Spinal cord (tissue), 10 donors: ENCODE data around the gene ADORA1. TPM values are rescaled to one million over a fixed set of nuclear protein-coding genes. Genes with fewer than 3 reads are reported as not detected.

Experiments
- DNase-seq, 6 donors: peaks; one replicate each; pipeline versions ENCODE4 v3.0.0 to v3.0.0-alpha.2; 2013 to 2015; ENCODE audit warnings: low spot score in 6 of 6, low read depth in 4 of 6
- H3K27ac ChIP-seq: one replicate; pipeline ENCODE4 v1.5.1; 2013; ENCODE audit warnings: low read depth, low read length, control low read depth
- H3K27me3 ChIP-seq: one replicate; pipeline ENCODE4 v1.6.1; 2013; ENCODE audit warnings: low read length; ENCODE audit not compliant: control insufficient read depth, insufficient read depth
- H3K36me3 ChIP-seq: one replicate; pipeline ENCODE4 v1.6.1; 2013; ENCODE audit warnings: low read length; ENCODE audit not compliant: control insufficient read depth, insufficient read depth
- H3K4me1 ChIP-seq: one replicate; pipeline ENCODE4 v1.6.1; 2013; ENCODE audit warnings: low read length; ENCODE audit not compliant: control insufficient read depth, insufficient read depth
- H3K4me3 ChIP-seq: one replicate; pipeline ENCODE4 v1.5.1; 2013; ENCODE audit warnings: low read depth, low read length, control low read depth
- H3K9me3 ChIP-seq: one replicate; pipeline ENCODE4 v1.6.1; 2013; ENCODE audit warnings: low read length; ENCODE audit not compliant: control insufficient read depth, insufficient read depth
- WGBS: methylation state at CpG from one replicate; pipeline ENCODE4 v1.1.5; 2013; ENCODE audit warnings: missing lambda C conversion rate; ENCODE audit not compliant: insufficient coverage; 5-methylcytosine and 5-hydroxymethylcytosine counted together
- polyA plus RNA-seq, 2 donors: library from polyadenylated mRNA; unstranded; fragments of 120-200 nt; gene quantifications; one replicate each; pipeline ENCODE4 v1.2.1, GENCODE V29; 2013; ENCODE audit not compliant: insufficient read length in 2 of 2
- total RNA-seq, 2 donors: library from RNA; depleted of rRNA in 1 of 2; stranded (reverse); fragments of 120-200 nt in 1 of 2; fragments of >200 nt in 1 of 2; gene quantifications; one replicate each; pipeline versions ENCODE4 v1.2.3 to v1.2.4, GENCODE V29; 2013 to 2014
- donor health status: healthy.

The ADORA1 gene
- total and polyA plus RNA-seq, 4 donors = 3.1 to 29.7 (median 20.2) TPM

DNA sequence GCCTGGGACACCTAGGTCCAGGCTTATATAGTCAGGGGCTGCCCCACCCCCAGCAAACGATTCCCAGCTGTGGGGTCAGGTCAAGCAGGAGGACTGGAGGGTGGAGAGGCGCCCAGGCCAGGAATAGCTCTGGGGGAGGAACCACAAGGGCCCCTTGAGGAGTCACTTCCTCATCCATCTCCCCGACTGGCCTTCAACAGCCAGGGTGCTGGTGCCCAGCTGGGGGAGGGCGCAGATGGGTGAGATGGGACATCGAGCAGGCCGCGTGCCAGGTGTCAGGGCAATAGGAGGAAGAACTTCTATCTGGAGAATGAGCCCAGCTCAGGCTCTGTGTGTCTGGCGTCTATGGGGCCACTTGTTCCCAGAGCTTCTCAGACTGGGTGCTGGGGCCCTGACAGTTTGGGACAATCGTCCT, 48.3 kb downstream of the ADORA1 start:
- Histone ChIP-seq H3K36me3 (peaks cover 8% of the 10 kb centered on the region), H3K4me1 (peaks cover 11% of the 10 kb centered on the region), H3K4me3 (no peak overlapping the region), H3K9me3 (no peaks in the 10 kb centered on the region), H3K27me3 (no peaks in the 10 kb centered on the region), H3K27ac (no peak overlapping the region)
- 85% methylated on average over 9 of the region's 9 CpGs for WGBS
- DNase-seq = no peak

DNA sequence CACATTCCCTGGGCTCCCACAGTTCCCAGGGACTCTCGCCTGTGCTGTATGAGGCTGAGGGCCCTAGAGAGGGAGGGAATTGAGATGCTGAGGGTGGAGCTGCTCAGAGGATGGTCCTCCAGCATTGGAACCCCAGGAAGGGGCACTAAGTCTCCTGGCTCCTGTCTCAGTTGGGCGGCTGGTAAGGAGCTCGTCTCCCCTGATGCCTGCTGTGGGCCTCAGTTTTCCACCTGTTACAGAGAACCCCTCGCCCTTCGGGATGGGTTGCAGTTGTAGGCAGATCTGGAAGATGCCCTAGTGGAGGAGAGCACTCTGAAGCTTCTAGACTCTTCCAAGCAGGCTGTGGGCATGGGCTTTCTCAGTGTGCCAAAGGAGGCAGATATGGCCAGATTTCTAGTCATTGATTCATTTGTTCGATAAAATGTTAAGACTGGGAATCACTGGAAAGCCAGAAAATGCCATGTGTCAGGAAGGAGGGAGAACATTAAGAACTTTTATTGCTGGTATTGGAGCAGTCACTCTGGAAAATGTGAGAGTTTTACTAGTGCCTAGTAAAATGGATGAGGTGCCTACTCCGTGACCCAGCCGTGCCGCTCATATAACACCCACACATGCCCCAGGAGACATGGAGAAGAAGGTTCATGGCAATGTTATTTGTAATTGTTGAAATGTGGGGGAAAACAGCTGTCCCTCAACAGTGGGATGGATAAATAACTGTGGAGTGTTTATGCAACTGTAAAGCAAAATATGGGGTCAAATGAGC, 48.9 kb downstream of the ADORA1 start:
- H3K36me3 ChIP-seq = peaks cover 2% of the 10 kb centered on the region
- no peaks in the 10 kb centered on the region for H3K9me3 ChIP-seq
- 97% methylated on average over 6 of the region's 9 CpGs for WGBS
- H3K27ac ChIP-seq = no peak overlapping the region
- no peaks in the 10 kb centered on the region for H3K27me3 ChIP-seq
- no peak overlapping the region for H3K4me3 ChIP-seq
- DNase-seq = no peak
- H3K4me1 ChIP-seq = peaks cover 12% of the 10 kb centered on the region

DNA sequence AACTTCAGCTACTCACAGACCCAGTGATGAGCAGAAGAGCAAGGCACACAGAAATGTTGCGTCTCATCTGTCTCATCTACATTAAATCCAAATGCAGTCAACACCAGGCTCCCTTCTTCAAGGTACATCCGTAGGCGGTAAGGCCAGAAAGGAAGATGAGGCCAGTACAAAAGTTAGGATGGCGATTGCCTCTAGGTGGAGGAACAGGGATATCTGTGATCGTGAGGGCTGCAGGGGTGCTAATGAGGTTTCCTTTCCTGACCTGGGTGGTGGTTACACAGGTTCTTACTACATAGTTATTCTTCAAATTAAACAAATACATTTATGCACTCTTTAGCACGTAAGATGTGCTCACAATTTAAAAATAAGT, 49.5 kb downstream of the ADORA1 start:
- Histone ChIP-seq H3K27ac (no peak overlapping the region), H3K4me3 (no peak overlapping the region), H3K36me3 (no peaks in the 10 kb centered on the region), H3K9me3 (no peaks in the 10 kb centered on the region), H3K4me1 (peaks cover 17% of the 10 kb centered on the region), H3K27me3 (no peaks in the 10 kb centered on the region)
- 100% methylated on average over 1 of the region's 6 CpGs for WGBS
- no peak for DNase-seq

DNA sequence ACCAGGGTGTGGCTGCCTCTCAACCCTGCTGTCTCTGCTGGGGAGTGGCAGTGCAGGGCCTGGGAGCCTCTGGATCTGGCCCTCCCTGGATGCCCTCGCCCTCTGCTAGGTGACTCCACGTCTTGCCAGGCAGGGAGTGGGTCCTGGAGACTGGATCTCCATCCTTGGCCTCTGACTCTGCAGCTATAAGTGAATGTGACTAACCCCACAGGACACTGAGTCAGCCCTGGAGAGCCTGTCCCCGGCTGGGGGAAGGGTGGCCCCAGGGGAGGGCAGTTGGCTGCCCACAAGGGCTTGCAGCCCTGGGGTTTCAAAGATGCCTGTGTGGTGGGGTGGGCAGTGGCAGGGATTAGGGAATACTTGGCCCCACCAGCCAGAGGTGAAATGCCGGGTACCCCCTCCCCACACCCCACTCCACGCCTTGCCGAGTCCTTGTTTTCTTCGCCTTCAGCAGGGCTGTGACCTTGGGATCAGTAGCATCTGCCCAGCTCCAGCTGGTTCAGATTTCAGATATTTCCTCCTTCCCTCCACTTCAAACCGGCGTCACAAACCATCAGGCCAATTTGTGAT, 50.0 kb downstream of the ADORA1 start:
- H3K4me3 ChIP-seq = no peak overlapping the region
- peaks cover 23% of the 10 kb centered on the region for H3K4me1 ChIP-seq
- no peaks in the 10 kb centered on the region for H3K9me3 ChIP-seq
- no peak overlapping the region for H3K27ac ChIP-seq
- no peaks in the 10 kb centered on the region for H3K27me3 ChIP-seq
- no peak for DNase-seq
- no peaks in the 10 kb centered on the region for H3K36me3 ChIP-seq
- 71% methylated on average over 7 of the region's 9 CpGs for WGBS

DNA sequence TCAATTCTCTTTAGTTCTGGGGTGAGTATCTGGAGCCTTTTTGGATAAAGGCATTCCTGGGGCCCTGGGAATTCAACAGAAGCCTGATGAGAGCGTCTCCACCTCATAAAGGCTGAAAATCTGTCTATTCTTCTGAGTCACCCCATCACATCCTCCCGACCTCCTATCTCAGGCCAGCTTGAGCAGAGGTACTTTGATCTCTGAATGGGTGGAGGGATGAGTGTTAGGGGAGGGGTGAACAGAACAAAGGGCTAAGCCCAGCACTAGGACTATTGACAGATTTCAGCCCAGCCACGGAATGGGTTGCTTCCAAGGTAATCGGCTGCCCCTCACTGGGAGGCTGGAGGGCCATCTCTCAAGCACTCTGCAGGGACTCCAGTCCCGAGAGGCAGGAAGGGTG, 50.6 kb downstream of the ADORA1 start:
- H3K27ac ChIP-seq = no peak overlapping the region
- H3K4me1 ChIP-seq = peaks cover 25% of the 10 kb centered on the region
- H3K9me3 ChIP-seq = no peaks in the 10 kb centered on the region
- no peak for DNase-seq
- no peaks in the 10 kb centered on the region for H3K36me3 ChIP-seq
- H3K4me3 ChIP-seq = no peak overlapping the region
- WGBS = 31% methylated on average over 3 of the region's 5 CpGs
- no peaks in the 10 kb centered on the region for H3K27me3 ChIP-seq

DNA sequence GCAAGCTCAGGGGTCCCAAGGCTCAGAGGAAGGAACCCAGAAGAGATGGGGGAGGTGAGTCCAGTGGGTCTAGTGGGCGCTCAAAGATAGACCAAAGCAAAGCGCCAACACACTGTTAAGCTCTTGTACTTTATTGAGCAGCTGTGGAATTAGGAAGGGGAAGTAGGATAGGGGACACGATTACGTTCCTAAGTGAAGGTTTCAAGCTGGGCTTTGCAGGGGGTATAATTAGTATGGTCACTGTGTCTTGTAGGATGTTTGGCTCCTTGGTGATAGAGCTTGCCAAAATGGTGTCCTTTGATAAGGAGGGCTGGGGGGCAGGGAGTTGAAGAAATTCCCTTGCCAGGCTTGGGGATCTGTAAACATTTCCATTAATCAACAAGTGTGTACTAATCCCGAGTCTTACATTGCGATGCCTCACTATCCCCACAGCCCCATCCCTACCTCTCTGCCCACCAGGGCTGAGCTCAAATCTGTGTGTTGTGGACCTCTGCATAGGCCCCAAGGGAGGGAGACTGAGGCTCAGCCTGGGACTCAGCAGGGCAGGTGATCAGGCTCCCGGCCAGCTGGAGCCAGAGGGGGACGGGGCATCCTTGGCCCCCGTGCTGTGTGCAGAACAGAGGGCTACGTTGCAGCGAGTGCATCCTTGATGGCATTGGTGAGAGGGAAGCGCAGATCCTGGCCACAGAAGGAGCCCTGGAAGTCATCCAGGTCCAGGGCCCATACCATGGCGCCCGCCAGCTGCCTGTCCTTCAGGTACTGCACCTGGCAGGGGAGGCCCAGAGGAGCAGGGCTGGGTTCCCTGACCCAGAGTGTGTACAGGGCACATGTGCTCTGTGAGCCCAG, 51.5 kb downstream of the ADORA1 start:
- DNase-seq = no peak
- no peaks in the 10 kb centered on the region for H3K36me3 ChIP-seq
- no peak overlapping the region for H3K4me3 ChIP-seq
- H3K9me3 ChIP-seq = no peaks in the 10 kb centered on the region
- H3K27ac ChIP-seq = no peak overlapping the region
- H3K4me1 ChIP-seq = peaks cover 25% of the 10 kb centered on the region
- WGBS = 88% methylated on average over 13 of the region's 14 CpGs
- H3K27me3 ChIP-seq = no peaks in the 10 kb centered on the region

DNA sequence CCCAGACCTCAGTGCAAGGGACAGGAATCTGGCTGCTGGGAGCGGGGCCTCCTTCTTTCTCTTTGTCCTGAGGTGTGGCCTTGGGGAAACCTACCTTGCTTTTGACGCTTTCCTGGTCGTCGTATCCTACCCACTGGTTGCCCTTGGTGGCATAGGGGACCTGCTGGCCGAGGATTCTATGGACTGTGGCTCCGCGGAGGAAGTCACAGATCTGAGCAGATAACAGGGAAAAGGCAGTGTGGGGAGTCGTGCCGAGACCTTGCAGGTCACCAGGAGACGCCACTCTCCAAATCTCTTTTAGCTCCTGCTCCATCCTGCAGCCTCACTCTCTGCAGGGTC, 52.1 kb downstream of the ADORA1 start:
- H3K27me3 ChIP-seq = no peaks in the 10 kb centered on the region
- H3K4me1 ChIP-seq = peaks cover 25% of the 10 kb centered on the region
- no peaks in the 10 kb centered on the region for H3K36me3 ChIP-seq
- H3K27ac ChIP-seq = no peak overlapping the region
- H3K9me3 ChIP-seq = no peaks in the 10 kb centered on the region
- no peak overlapping the region for H3K4me3 ChIP-seq
- 97% methylated on average over 7 of the region's 10 CpGs for WGBS
- no peak for DNase-seq

DNA sequence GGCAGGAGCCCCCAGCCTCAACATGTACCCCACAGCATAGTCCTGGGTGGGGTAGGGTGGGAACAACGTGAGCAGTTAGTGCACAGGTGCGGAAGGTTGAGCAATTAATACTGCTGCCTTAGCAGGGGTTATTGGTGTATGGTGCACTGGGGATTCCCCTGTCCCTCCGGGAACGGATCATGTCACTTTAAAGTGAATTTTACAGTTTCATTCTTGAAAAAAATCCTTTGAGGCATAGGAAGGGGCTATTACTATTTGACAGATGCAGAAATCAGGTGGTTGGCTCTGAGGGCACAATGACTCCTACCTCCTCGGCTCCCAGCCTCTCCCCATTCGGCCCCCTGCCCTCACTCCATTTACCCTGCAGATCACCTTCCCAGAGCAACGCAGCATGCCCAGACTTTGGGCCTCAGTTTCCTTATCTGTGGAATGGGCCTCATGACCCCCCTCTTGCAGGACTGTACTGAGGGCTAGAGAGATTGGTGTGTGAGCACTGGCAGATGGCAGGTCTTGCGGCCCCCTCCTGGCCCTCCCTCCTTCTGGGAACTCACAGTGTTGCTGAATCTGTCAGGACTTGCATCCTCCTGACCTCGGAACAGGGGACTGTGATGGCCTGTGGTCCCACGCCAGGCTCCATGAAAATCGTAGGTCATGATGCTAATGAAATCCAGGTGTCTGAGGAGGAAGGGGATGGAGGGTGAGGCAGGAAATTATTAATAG, 53.2 kb downstream of the ADORA1 start:
- WGBS = 91% methylated on average over 8 of the region's 11 CpGs
- no peaks in the 10 kb centered on the region for H3K27me3 ChIP-seq
- no peak overlapping the region for H3K27ac ChIP-seq
- peaks cover 30% of the 10 kb centered on the region for H3K4me1 ChIP-seq
- H3K9me3 ChIP-seq = no peaks in the 10 kb centered on the region
- H3K4me3 ChIP-seq = no peak overlapping the region
- H3K36me3 ChIP-seq = no peaks in the 10 kb centered on the region
- DNase-seq = no peak

DNA sequence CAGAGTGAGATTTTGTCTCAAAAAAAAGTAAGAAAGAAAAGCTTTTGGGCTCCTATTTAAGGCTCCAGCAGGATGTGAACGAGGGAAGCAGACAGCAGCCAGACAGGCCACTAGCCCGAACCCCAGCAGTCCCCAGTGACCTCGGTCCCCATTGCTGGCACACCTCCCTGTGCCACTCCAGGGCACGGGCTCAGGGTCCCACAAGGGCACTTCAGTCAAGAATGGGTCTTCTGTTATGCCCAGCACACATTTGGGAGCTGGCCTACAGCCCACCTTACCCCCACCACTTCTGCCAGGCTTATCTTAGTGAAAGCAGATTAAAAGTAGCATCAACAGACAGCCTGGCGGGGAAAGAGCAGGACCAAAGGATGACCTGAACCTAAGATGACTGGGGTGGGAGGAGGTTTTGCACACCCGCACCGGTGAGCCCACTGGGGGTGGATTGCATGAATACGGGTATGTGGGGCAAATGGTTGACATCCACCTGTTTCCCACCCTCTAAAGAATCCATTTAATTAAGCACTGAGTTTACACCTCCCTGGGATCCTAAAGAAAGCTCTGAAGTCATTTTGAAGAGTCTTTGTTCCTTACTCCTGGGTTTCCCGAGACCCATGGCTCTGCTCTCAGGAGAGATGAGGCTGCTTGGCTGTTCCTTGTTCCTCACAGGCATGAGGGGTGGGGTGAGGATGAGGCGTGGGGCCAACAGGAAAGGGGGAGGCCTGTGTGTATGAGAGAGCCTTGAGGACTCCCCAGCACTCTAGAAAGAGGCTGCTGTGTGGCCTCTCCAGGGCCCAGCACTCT, 54.3 kb downstream of the ADORA1 start:
- Histone ChIP-seq H3K36me3 (no peaks in the 10 kb centered on the region), H3K27me3 (no peaks in the 10 kb centered on the region), H3K4me3 (no peak overlapping the region), H3K4me1 (peaks cover 40% of the 10 kb centered on the region), H3K9me3 (no peaks in the 10 kb centered on the region), H3K27ac (no peak overlapping the region)
- no peak for DNase-seq
- 44% methylated on average over 6 of the region's 10 CpGs for WGBS
